ENCODE results near the gene PRPF6. TPM values are rescaled to one million over a fixed set of nuclear protein-coding genes. Genes with fewer than 3 reads are reported as not detected.

The PRPF6 gene
- total and polyA plus RNA-seq, 8 donors, result 27.2 to 49.2 (median 35.7) TPM

GRCh38 chr20:64030371-64031134 is 49.6 kb downstream of the PRPF6 start:
- Histone ChIP-seq H3K4me1 (no peaks in the 10 kb centered on the region), H3K27me3 (no peaks in the 10 kb centered on the region), H3K36me3 (peaks cover 12 to 70% (median 37%) of the 10 kb centered on the region in 3 donors), H3K9me3 (no peaks in the 10 kb centered on the region), H3K27ac (no peak overlapping the region), H3K4me3 (no peak overlapping the region)
- no peak for TF ChIP-seq CTCF (IDR thresholded peaks at IDR 0.05)
- intact Hi-C loops (cut with DNase I), result loop anchor here in 1 of 3 donors (10.0 kb wide), 1 partner anchor 94 kb away; no protein-coding TSS in a partner anchor
- 86 to 88% methylated on average over 20 of the region's 20 CpGs for WGBS, 2 donors
- ATAC-seq, result peak in 2 of 4 donors; percentile 15 to 16
- DNase-seq, result peak in 1 of 6 donors; percentile 9
- no peak for FAIRE-seq

GRCh38 chr20:64031822-64032314 is 50.9 kb downstream of the PRPF6 start:
- Histone ChIP-seq H3K36me3 (peaks cover 12 to 59% (median 30%) of the 10 kb centered on the region in 3 donors), H3K27ac (no peak overlapping the region), H3K9me3 (no peaks in the 10 kb centered on the region), H3K4me3 (no peak overlapping the region), H3K4me1 (no peaks in the 10 kb centered on the region), H3K27me3 (no peaks in the 10 kb centered on the region)
- 92 to 93% methylated on average over 19 of the region's 19 CpGs for WGBS, 2 donors
- no peak for FAIRE-seq
- no peak for DNase-seq
- no peak for ATAC-seq
- intact Hi-C loops (cut with DNase I), result loop anchor here in 1 of 3 donors (10.0 kb wide), 1 partner anchor 93 kb away; no protein-coding TSS in a partner anchor
- TF ChIP-seq CTCF (IDR thresholded peaks at IDR 0.05), result no peak

GRCh38 chr20:64032706-64033624 is 52.0 kb downstream of the PRPF6 start:
- H3K27me3 ChIP-seq, result no peaks in the 10 kb centered on the region
- DNase-seq, result no peak
- no peaks in the 10 kb centered on the region for H3K4me1 ChIP-seq
- no peak overlapping the region for H3K4me3 ChIP-seq
- intact Hi-C loops (cut with DNase I), result loop anchor here in 1 of 3 donors (10.0 kb wide), 1 partner anchor 92 kb away; no protein-coding TSS in a partner anchor
- H3K9me3 ChIP-seq, result no peaks in the 10 kb centered on the region
- no peak for TF ChIP-seq CTCF (IDR thresholded peaks at IDR 0.05)
- no peak overlapping the region for H3K27ac ChIP-seq
- no peak for ATAC-seq
- peaks cover 12 to 48% (median 21%) of the 10 kb centered on the region in 3 donors for H3K36me3 ChIP-seq
- no peak for FAIRE-seq
- WGBS, 2 donors, result 91 to 92% methylated on average over 25 to 31 of the region's 31 CpGs

- Histone ChIP-seq H3K4me3 (no peak overlapping the region), H3K36me3 (peaks cover 10 to 37% (median 18%) of the 10 kb centered on the region in 3 donors), H3K27me3 (no peaks in the 10 kb centered on the region), H3K4me1 (no peaks in the 10 kb centered on the region), H3K9me3 (no peaks in the 10 kb centered on the region), H3K27ac (no peak overlapping the region)
- intact Hi-C loops (cut with DNase I), result loop anchor here in 1 of 3 donors (10.0 kb wide), 1 partner anchor 91 kb away; no protein-coding TSS in a partner anchor
- TF ChIP-seq CTCF (IDR thresholded peaks at IDR 0.05), result no peak
- FAIRE-seq (no peak), ATAC-seq (no peak), DNase-seq (no peak)
- 77 to 81% methylated on average over 11 of the region's 11 CpGs for WGBS, 2 donors
These were observed 53.1 kb downstream of the PRPF6 start for GRCh38 chr20:64033981-64034493.
